Thoracic aorta (tissue), 2 donors: ENCODE measurements around the gene PCNT. TPM values are rescaled to one million over a fixed set of nuclear protein-coding genes. Genes with fewer than 3 reads are reported as not detected.

Experiments used
- ATAC-seq: fragments of 150-250 bp; one replicate; pipeline ENCODE4 v1.8.0; 2017; ENCODE audit warnings: low read depth; ENCODE audit not compliant: insufficient number of reproducible peaks, low FRiP score
- DNase-seq: peaks from one replicate; pipeline ENCODE4 v3.0.0-alpha.2; 2020; ENCODE audit warnings: low spot score
- H3K27ac ChIP-seq, 2 donors: fragments of 200-600 bp; sonication (generic); 1 replicate in 1 of 2; 2 replicates in 1 of 2; pipeline ENCODE4 v1.5.1; 2016; ENCODE audit warnings: mild to moderate bottlenecking in 2 of 2, moderate library complexity in 2 of 2
- H3K27me3 ChIP-seq: fragments of 200-600 bp; sonication (generic); replicated peaks from 2 replicates; pipeline ENCODE4 v1.6.0; 2016; ENCODE audit warnings: mild to moderate bottlenecking; ENCODE audit not compliant: insufficient read depth
- H3K36me3 ChIP-seq: fragments of 200-600 bp; sonication (generic); one replicate; pipeline ENCODE4 v1.5.1; 2016
- H3K4me1 ChIP-seq, 2 donors: fragments of 200-600 bp; sonication (generic); 1 replicate in 1 of 2; 2 replicates in 1 of 2; pipeline versions ENCODE4 v1.5.1 to v1.6.0; 2016; ENCODE audit warnings: low read depth in 2 of 2, mild to moderate bottlenecking in 1 of 2; ENCODE audit not compliant: control insufficient read depth in 1 of 2
- H3K4me3 ChIP-seq: fragments of 200-600 bp; sonication (generic); 2 replicates; pipeline ENCODE4 v1.5.1; 2016; ENCODE audit warnings: mild to moderate bottlenecking
- H3K9me3 ChIP-seq: fragments of 200-600 bp; sonication (generic); 2 replicates; pipeline ENCODE4 v1.5.1; 2016
- CTCF ChIP-seq: fragments of 200-600 bp; sonication (generic); IDR thresholded peaks from one replicate; pipeline ENCODE4 v1.5.1; 2019; ENCODE audit warnings: antibody characterized with exemption
- total RNA-seq, 2 donors: library from RNA; depleted of rRNA; stranded (reverse); fragments of >200 nt; gene quantifications; one replicate each; pipeline versions ENCODE4 v1.1.0 to v1.2.3, GENCODE V29; 2016

The PCNT gene
- total RNA-seq, 2 donors from 2014 or later, result 46.8 to 51.4 TPM

- H3K4me3 ChIP-seq, result peak within 1 kb of the TSS; percentile 93
- peak within 1 kb of the TSS; percentile 89 to 93 for H3K27ac ChIP-seq
- no peak for TF ChIP-seq CTCF
- no peaks in the 10 kb centered on the region for H3K27me3 ChIP-seq
- peaks cover 6% of the 10 kb centered on the region for H3K36me3 ChIP-seq
- no peak for DNase-seq
- peaks cover 46% of the 10 kb centered on the region in 2 donors for H3K4me1 ChIP-seq
- no peaks in the 10 kb centered on the region for H3K9me3 ChIP-seq
- no peak for ATAC-seq
Measured at GRCh38 chr21:46285206-46285661, 38.7 kb upstream of the PCNT start, which contains the start of gene MCM3AP. TSS of gene MCM3AP (minus strand) at chr21:46285611. CDS start at chr21:46285286, 325 bp downstream.

GRCh38 chr21:46285761-46286647 lies 38.0 kb upstream of the PCNT start, which contains the start of gene YBEY:
TSS of gene YBEY (plus strand) at chr21:46286342. CDS start at chr21:46286914, 572 bp downstream.
- Histone ChIP-seq H3K4me3 (peak within 1 kb of the TSS; percentile 93), H3K9me3 (no peaks in the 10 kb centered on the region), H3K36me3 (peaks cover 4% of the 10 kb centered on the region), H3K27me3 (no peaks in the 10 kb centered on the region), H3K27ac (peak within 1 kb of the TSS; percentile 89 to 93), H3K4me1 (peaks cover 46% of the 10 kb centered on the region in 2 donors)
- TF ChIP-seq CTCF, result peak; percentile 44
- ATAC-seq (peak; percentile 61), DNase-seq (peak; percentile 48)

- H3K27me3 ChIP-seq, result no peaks in the 10 kb centered on the region
- H3K9me3 ChIP-seq, result no peaks in the 10 kb centered on the region
- peak overlapping the region; percentile 89 to 93 for H3K27ac ChIP-seq
- H3K36me3 ChIP-seq, result no peaks in the 10 kb centered on the region
- DNase-seq, result no peak
- TF ChIP-seq CTCF, result no peak
- H3K4me3 ChIP-seq, result peak overlapping the region; percentile 93
- peak; percentile 52 for ATAC-seq
- H3K4me1 ChIP-seq, result peaks cover 41 to 42% of the 10 kb centered on the region in 2 donors
Measured at GRCh38 chr21:46286648-46287002, 37.3 kb upstream of the PCNT start.

- no peaks in the 10 kb centered on the region for H3K27me3 ChIP-seq
- TF ChIP-seq CTCF, result no peak
- no peaks in the 10 kb centered on the region for H3K36me3 ChIP-seq
- H3K27ac ChIP-seq, result no peak overlapping the region
- no peak for ATAC-seq
- H3K9me3 ChIP-seq, result no peaks in the 10 kb centered on the region
- DNase-seq, result no peak
- H3K4me3 ChIP-seq, result peak overlapping the region; percentile 93
- H3K4me1 ChIP-seq, result peaks cover 33% of the 10 kb centered on the region in 2 donors
Measured at GRCh38 chr21:46287541-46287940, 36.4 kb upstream of the PCNT start.

- Histone ChIP-seq H3K4me3 (no peak overlapping the region), H3K27ac (no peak overlapping the region), H3K27me3 (no peaks in the 10 kb centered on the region), H3K9me3 (no peaks in the 10 kb centered on the region), H3K4me1 (peaks cover 11% of the 10 kb centered on the region in 2 donors), H3K36me3 (no peaks in the 10 kb centered on the region)
- no peak for TF ChIP-seq CTCF
- no peak for DNase-seq
- ATAC-seq, result no peak
Measured at GRCh38 chr21:46289655-46290179, 34.2 kb upstream of the PCNT start.
